ENCODE measurements around the gene KSR1.

- TF ChIP-seq CTBP1 (IDR thresholded peaks at IDR 0.05; ENCODE audit: borderline replicate concordance) (no peak), SP1 (IDR thresholded peaks at IDR 0.05) (no peak), FOXA1 (IDR thresholded peaks at IDR 0.05) (no peak), BHLHE40 (IDR thresholded peaks at IDR 0.05; ENCODE audit: borderline replicate concordance) (no peak), TARDBP (IDR thresholded peaks at IDR 0.05) (no peak), L3MBTL2 (conservative IDR thresholded peaks at IDR 0.05) (no peak), FOXM1 (IDR thresholded peaks at IDR 0.05; ENCODE audit: borderline replicate concordance) (no peak), NFRKB (IDR thresholded peaks at IDR 0.05) (no peak), SUZ12 (IDR thresholded peaks at IDR 0.05) (no peak), ELF4 (IDR thresholded peaks at IDR 0.05) (no peak), ARNT (IDR thresholded peaks at IDR 0.05) (no peak), LEF1 (IDR thresholded peaks at IDR 0.05; ENCODE audit: borderline replicate concordance) (no peak), ZNF384 (IDR thresholded peaks at IDR 0.05) (no peak)
Observed at GRCh38 chr17:27603880-27604794, 147.9 kb downstream of the KSR1 start.
